ENCODE measurements around the gene LDHAL6B. TPM values are rescaled to one million over a fixed set of nuclear protein-coding genes. Genes with fewer than 3 reads are reported as not detected.
A peak's percentile ranks its signal among the peaks of the same experiment; 100 is the strongest.

LDHAL6B gene
- polyA plus RNA-seq, 1 of the 3 experiments (the other 2 are of a cell fraction): not detected

GRCh38 chr15:59244337-59244736 is 37.7 kb downstream of the LDHAL6B start (continued):
- no peak for TF ChIP-seq REST (IDR thresholded peaks at IDR 0.05; ENCODE audit: low read depth, low read length)
- TF ChIP-seq MXI1 (IDR thresholded peaks at IDR 0.05; ENCODE audit: low read depth, low read length): no peak
- no peak for TF ChIP-seq FOSL2 (IDR thresholded peaks at IDR 0.05; ENCODE audit: borderline replicate concordance, low read depth)
- TF ChIP-seq JUND (IDR thresholded peaks at IDR 0.05): no peak

GRCh38 chr15:59245559-59245958 is 38.9 kb downstream of the LDHAL6B start:
- Histone ChIP-seq H2AFZ (ENCODE audit: low read depth) (no peak overlapping the region), H3K4me3 (ENCODE audit: low read depth in 2 of 2, low read length in 1 of 2) (no peak overlapping the region), H3K79me2 (ENCODE audit: insufficient read depth) (no peaks in the 10 kb centered on the region), H3K9me3 (no peaks in the 10 kb centered on the region), H3K27me3 (ENCODE audit: insufficient read depth) (no peaks in the 10 kb centered on the region), H3K4me2 (no peak overlapping the region), H3K27ac (ENCODE audit: low read depth in 2 of 2, low read length in 1 of 2) (no peak overlapping the region), H3F3A (replicated peaks; ENCODE audit: insufficient read depth) (no peaks in the 10 kb centered on the region), H3K4me1 (ENCODE audit: control insufficient read depth in 1 of 2, insufficient read depth in 2 of 2, low read depth in 1 of 2, low read length in 1 of 2) (no peaks in the 10 kb centered on the region), H3K9ac (no peak overlapping the region), H3K36me3 (replicated peaks in 1 of 2; ENCODE audit: control insufficient read depth in 1 of 2, insufficient read depth in 2 of 2, low read length in 1 of 2) (peaks cover 0 to 6% of the 10 kb centered on the region in 2 experiments), H4K20me1 (ENCODE audit: insufficient read depth) (no peaks in the 10 kb centered on the region), H3K9me2 (no peaks in the 10 kb centered on the region)
- no peak for DNase-seq
- TF ChIP-seq TAF1 (IDR thresholded peaks at IDR 0.05; ENCODE audit: borderline replicate concordance, low read depth, low read length) (no peak), SMC3 (IDR thresholded peaks at IDR 0.05; ENCODE audit: low read depth, low read length) (no peak), GATA2 (CRISPR knock-in tag; IDR thresholded peaks at IDR 0.05) (peak; percentile 15; the same call in 1 of the 2 replicates)
- CTCF ChIA-PET: interaction anchor here (0.8 to 1.2 kb wide), 2 partner anchors 41 to 247 kb away, joined by 3 read pairs; no protein-coding TSS in a partner anchor
- WGBS (ENCODE audit: low lambda C conversion rate): 51% methylated on average over 2 of the region's 2 CpGs
- POLR2A ChIA-PET: no interaction called here

- 8% methylated on average over 2 of the region's 2 CpGs for WGBS (ENCODE audit: low lambda C conversion rate)
- Histone ChIP-seq H3K9ac (no peak overlapping the region), H3K4me2 (no peak overlapping the region), H3K36me3 (replicated peaks in 1 of 2; ENCODE audit: control insufficient read depth in 1 of 2, insufficient read depth in 2 of 2, low read length in 1 of 2) (peaks cover 0 to 6% of the 10 kb centered on the region in 2 experiments), H3K4me3 (ENCODE audit: low read depth in 2 of 2, low read length in 1 of 2) (no peak overlapping the region; a peak in 1 of 4 replicates), H3F3A (replicated peaks; ENCODE audit: insufficient read depth) (no peaks in the 10 kb centered on the region), H4K20me1 (ENCODE audit: insufficient read depth) (no peaks in the 10 kb centered on the region), H3K79me2 (ENCODE audit: insufficient read depth) (no peaks in the 10 kb centered on the region), H3K27me3 (ENCODE audit: insufficient read depth) (no peaks in the 10 kb centered on the region), H3K27ac (ENCODE audit: low read depth in 2 of 2, low read length in 1 of 2) (no peak overlapping the region), H2AFZ (ENCODE audit: low read depth) (no peak overlapping the region), H3K9me2 (no peaks in the 10 kb centered on the region), H3K4me1 (ENCODE audit: control insufficient read depth in 1 of 2, insufficient read depth in 2 of 2, low read depth in 1 of 2, low read length in 1 of 2) (no peaks in the 10 kb centered on the region), H3K9me3 (no peaks in the 10 kb centered on the region)
- TF ChIP-seq ELF1 (IDR thresholded peaks at IDR 0.05) (peak; percentile 41; the same call in 1 of the 2 replicates), ZBTB33 (IDR thresholded peaks at IDR 0.05; ENCODE audit: borderline replicate concordance, low read depth) (no peak), SMC3 (IDR thresholded peaks at IDR 0.05; ENCODE audit: low read depth, low read length) (peak; percentile 74), TAF1 (IDR thresholded peaks at IDR 0.05; ENCODE audit: borderline replicate concordance, low read depth, low read length) (no peak), RAD21 (IDR thresholded peaks at IDR 0.05; ENCODE audit: low read length) (peak; percentile 66), CTCF (IDR thresholded peaks at IDR 0.05) (peak; percentile 79)
- DNase-seq: peak; percentile 41
- ChIA-PET POLR2A (no interaction called here), CTCF (interaction anchor here (0.6 to 2.0 kb wide), 30 partner anchors 8 to 348 kb away, joined by 3 to 14 read pairs (median 4); no protein-coding TSS in a partner anchor)
These were observed 40.7 kb downstream of the LDHAL6B start for GRCh38 chr15:59247364-59247763.
